Sigmoid colon (tissue), 4 donors: ENCODE data around the gene RAB8A.

Experiments
- CTCF ChIP-seq, 4 experiments: fragments of 450-650 bp in 3 of 4; fragments of 200-600 bp in 1 of 4; IDR thresholded peaks; one replicate each; pipeline ENCODE4 v1.5.1; 2016 to 2019; ENCODE audit warnings: antibody characterized with exemption in 4 of 4, mild to moderate bottlenecking in 3 of 4, moderate library complexity in 2 of 4
- EP300 ChIP-seq, 4 donors: sonication (generic); formaldehyde crosslinking; IDR thresholded peaks; one replicate each; pipeline ENCODE4 v1.6.1; 2017; ENCODE audit warnings: antibody characterized with exemption in 4 of 4
- POLR2A ChIP-seq, 2 donors: fragments of 450-650 bp; IDR thresholded peaks; one replicate each; pipeline ENCODE4 v1.6.1; 2016; ENCODE audit warnings: antibody characterized with exemption in 2 of 2, mild to moderate bottlenecking in 2 of 2, moderate library complexity in 2 of 2
- POLR2AphosphoS5 ChIP-seq, 4 donors: sonication (generic); formaldehyde crosslinking; IDR thresholded peaks; one replicate each; pipeline ENCODE4 v1.6.1; 2017; ENCODE audit warnings: antibody characterized with exemption in 4 of 4

DNA sequence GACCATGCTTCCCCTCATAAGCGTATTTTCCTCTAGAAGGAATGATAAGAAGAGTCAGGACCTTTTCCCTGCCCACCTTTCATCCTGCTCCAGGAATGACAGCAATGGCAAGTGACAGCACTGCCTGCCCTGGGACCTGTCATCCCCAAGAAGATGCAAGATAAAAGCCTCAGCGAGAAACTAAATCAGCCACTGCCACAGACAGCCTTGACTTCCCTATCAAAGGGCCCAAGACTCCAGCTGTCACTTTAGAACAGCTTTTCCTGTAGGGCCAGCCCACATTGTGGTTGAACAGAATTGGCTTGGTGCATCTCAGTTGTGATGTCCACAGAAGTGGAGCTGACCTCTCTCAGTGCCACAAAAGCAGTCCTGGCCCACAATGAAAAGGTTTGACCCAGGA, 1.1 kb downstream of the RAB8A start:
- no peak for TF ChIP-seq CTCF (IDR thresholded peaks at IDR 0.05)
- no peak for TF ChIP-seq EP300 (IDR thresholded peaks at IDR 0.05)
- no peak for TF ChIP-seq POLR2A (IDR thresholded peaks at IDR 0.05)
- TF ChIP-seq POLR2AphosphoS5 (IDR thresholded peaks at IDR 0.05) = no peak
